ENCODE results near the gene VNN1.

Gene VNN1

GRCh38 chr6:132713352-132714134 is at the start of gene VNN1:
TSS of gene VNN1 (minus strand) at chr6:132714055. CDS start at chr6:132714035, 20 bp downstream.
- no peak for DNase-seq

- DNase-seq = no peak
These were observed 49.4 kb upstream of the VNN1 start for GRCh38 chr6:132763269-132763668.

- no peak for DNase-seq
These were observed 46.4 kb upstream of the VNN1 start for GRCh38 chr6:132760256-132760655.

GRCh38 chr6:132758689-132759088 is 44.8 kb upstream of the VNN1 start:
- no peak for DNase-seq

- DNase-seq = no peak
These were observed 38.4 kb upstream of the VNN1 start for GRCh38 chr6:132752255-132752654.

GRCh38 chr6:132751828-132752227 is 38.0 kb upstream of the VNN1 start:
- DNase-seq = no peak

GRCh38 chr6:132751306-132751705 is 37.5 kb upstream of the VNN1 start:
- no peak for DNase-seq

- DNase-seq = no peak
These were observed 36.8 kb upstream of the VNN1 start for GRCh38 chr6:132750455-132751248.

GRCh38 chr6:132749111-132749510 is 35.3 kb upstream of the VNN1 start:
- DNase-seq = no peak

- DNase-seq = no peak
These were observed 34.6 kb upstream of the VNN1 start for GRCh38 chr6:132748446-132748845.

- no peak for DNase-seq
These were observed 32.2 kb upstream of the VNN1 start for GRCh38 chr6:132746048-132746447.

GRCh38 chr6:132742495-132742894 is 28.6 kb upstream of the VNN1 start:
- no peak for DNase-seq

- DNase-seq = no peak
These were observed 27.4 kb upstream of the VNN1 start for GRCh38 chr6:132741281-132741680.

GRCh38 chr6:132736239-132736638 is 22.4 kb upstream of the VNN1 start:
- no peak for DNase-seq

- no peak for DNase-seq
These were observed 20.9 kb upstream of the VNN1 start for GRCh38 chr6:132734694-132735236.

- no peak for DNase-seq
These were observed 20.0 kb upstream of the VNN1 start for GRCh38 chr6:132733814-132734213.

- no peak for DNase-seq
These were observed 19.4 kb upstream of the VNN1 start for GRCh38 chr6:132733283-132733682.

- DNase-seq = no peak
These were observed 17.2 kb upstream of the VNN1 start for GRCh38 chr6:132731086-132731485.

- DNase-seq = no peak
These were observed 16.7 kb upstream of the VNN1 start for GRCh38 chr6:132730560-132730959.

GRCh38 chr6:132728616-132729015 is 14.8 kb upstream of the VNN1 start:
- DNase-seq = no peak

- DNase-seq = no peak
These were observed 12.7 kb upstream of the VNN1 start for GRCh38 chr6:132726608-132726975.

GRCh38 chr6:132725947-132726607 is 12.2 kb upstream of the VNN1 start:
- DNase-seq = no peak

- DNase-seq = no peak
These were observed 11.6 kb upstream of the VNN1 start for GRCh38 chr6:132725471-132725870.

Measured in NCI-H2029 treated with DMSO at 0.1 percent for 48 hours (cell line).